A673 (cell line): Measurements from ENCODE around the gene OR7C1. TPM values are rescaled to one million over a fixed set of nuclear protein-coding genes. Genes with fewer than 3 reads are reported as not detected.
"Not testable (repeated sequence)": the region's sequence is repeated elsewhere in the genome, so short reads cannot be mapped to it uniquely, and the experiment has no call there.

ENCODE experiments used
- BruUV-seq: library from RNA; stranded (reverse); fragments of 400-500 nt; replicated peaks from 2 replicates; lab custom pipeline; 2021; lab: Mats Ljungman, UMichigan
- CTCF ChIA-PET: fragments of 300-600 bp; sonication (Branson Sonifier 250); formaldehyde crosslinking; loops from one replicate; lab custom pipeline; 2022; ENCODE audit warnings: antibody characterized with exemption; lab: Charles Lee
- POLR2A ChIA-PET: fragments of 300-600 bp; sonication (Branson Sonifier 250); formaldehyde crosslinking; loops from one replicate; lab custom pipeline; 2022; ENCODE audit warnings: antibody characterized with exemption; ENCODE audit not compliant: low non-redundant PET; lab: Charles Lee
- DNase-seq: peaks from one replicate; pipeline ENCODE4 v3.0.0-alpha.2; 2015; ENCODE audit warnings: low spot score
- H3K27ac ChIP-seq: fragments of 200-600 bp; sonication (generic); 2 replicates; pipeline ENCODE4 v1.5.1; 2016; ENCODE audit warnings: mixed run types, low read depth, mild to moderate bottlenecking, mixed read lengths, antibody characterized with exemption, low read length; ENCODE audit not compliant: poor library complexity, severe bottlenecking
- H3K27me3 ChIP-seq: fragments of 200-600 bp; sonication (generic); replicated peaks from 2 replicates; pipeline ENCODE4 v1.6.1; 2017; ENCODE audit warnings: mixed run types, low read depth, mild to moderate bottlenecking, mixed read lengths, antibody characterized with exemption, low read length; ENCODE audit not compliant: insufficient read depth, poor library complexity
- H3K36me3 ChIP-seq: fragments of 200-600 bp; sonication (generic); 2 replicates; pipeline ENCODE4 v1.6.1; 2016; ENCODE audit warnings: mixed run types, mild to moderate bottlenecking, mixed read lengths, antibody characterized with exemption, low read length; ENCODE audit not compliant: insufficient read depth, poor library complexity, severe bottlenecking
- H3K4me1 ChIP-seq: fragments of 200-600 bp; sonication (generic); 2 replicates; pipeline ENCODE4 v1.6.1; 2017; ENCODE audit warnings: mixed run types, mild to moderate bottlenecking, mixed read lengths, antibody characterized with exemption, low read length; ENCODE audit not compliant: insufficient read depth, poor library complexity, severe bottlenecking
- H3K4me3 ChIP-seq: fragments of 200-600 bp; sonication (generic); 2 replicates; pipeline ENCODE4 v1.5.1; 2016; ENCODE audit warnings: low read depth, mixed run types, mild to moderate bottlenecking, mixed read lengths, low read length; ENCODE audit not compliant: poor library complexity, severe bottlenecking
- H3K9me3 ChIP-seq: fragments of 200-600 bp; sonication (generic); 2 replicates; pipeline ENCODE4 v1.6.1; 2016; ENCODE audit warnings: mixed run types, low read depth, mild to moderate bottlenecking, mixed read lengths, antibody characterized with exemption, low read length; ENCODE audit not compliant: poor library complexity, severe bottlenecking
- CTCF ChIP-seq: fragments of 300-800, 200-600 bp; sonication (generic); conservative IDR thresholded peaks from 2 replicates; pipeline ENCODE4 v1.5.1; 2017; ENCODE audit warnings: low read depth, mild to moderate bottlenecking, antibody characterized with exemption, low read length, moderate library complexity, mixed read lengths
- EZH2 ChIP-seq: fragments of 200-600 bp; sonication (generic); IDR thresholded peaks from 2 replicates; pipeline ENCODE4 v1.6.1; 2017; ENCODE audit warnings: borderline replicate concordance, low read depth, mild to moderate bottlenecking, mixed read lengths, antibody characterized with exemption, low read length; ENCODE audit not compliant: poor library complexity, severe bottlenecking
- intact Hi-C: fragments of 100-400 bp; cut with micrococcal nuclease; formaldehyde crosslinking; loops from one replicate; pipeline ENCODE4 v1.10.0; 2022; ENCODE audit not compliant: unreplicated experiment
- total RNA-seq: library from RNA; stranded (reverse); gene quantifications from 2 replicates; pipeline ENCODE4 v1.2.3, GENCODE V29; 2021

OR7C1 gene
- total RNA-seq, 1 experiment from 2014 or later: not detected

- DNase-seq, BruUV-seq, H3K36me3 ChIP-seq, H3K9me3 ChIP-seq, H3K4me3 ChIP-seq, H3K27me3 ChIP-seq, POLR2A ChIA-PET, intact Hi-C loops, H3K4me1 ChIP-seq, H3K27ac ChIP-seq, CTCF ChIA-PET: not testable (repeated sequence)
Measured at GRCh38 chr19:14777645-14778044, 57.3 kb downstream of the OR7C1 start.

- no TSS peak for BruUV-seq
- Histone ChIP-seq H3K4me1 (no peaks in the 10 kb centered on the region), H3K27ac (no peak overlapping the region), H3K4me3 (peak overlapping the region; percentile 39), H3K36me3 (no peaks in the 10 kb centered on the region), H3K27me3 (peaks cover 4% of the 10 kb centered on the region), H3K9me3 (no peaks in the 10 kb centered on the region)
- DNase-seq: no peak
- ChIA-PET POLR2A (no interaction called here), CTCF (interaction anchor here (0.6 to 0.7 kb wide), 2 partner anchors 210 to 312 kb away, joined by 4 read pairs; no protein-coding TSS in a partner anchor)
- TF ChIP-seq EZH2 (no peak), CTCF (no peak)
- intact Hi-C loops: no loop called here
Measured at GRCh38 chr19:14775869-14776586, 59.0 kb downstream of the OR7C1 start.

- CTCF ChIA-PET: not testable (repeated sequence)
Measured at GRCh38 chr19:14775326-14775725, 59.7 kb downstream of the OR7C1 start.

GRCh38 chr19:14774373-14774772 is 60.6 kb downstream of the OR7C1 start:
- TF ChIP-seq EZH2: no peak
- Histone ChIP-seq H3K4me1 (no peaks in the 10 kb centered on the region), H3K9me3 (no peaks in the 10 kb centered on the region), H3K4me3 (no peak overlapping the region), H3K27me3 (peaks cover 4% of the 10 kb centered on the region), H3K27ac (no peak overlapping the region), H3K36me3 (no peaks in the 10 kb centered on the region)
- ChIA-PET CTCF (no interaction called here), POLR2A (no interaction called here)
- intact Hi-C loops: no loop called here
- no peak for DNase-seq
- BruUV-seq: no TSS peak

More at GRCh38 chr19:14775326-14775725, 59.7 kb downstream of the OR7C1 start:
- H3K27ac ChIP-seq, BruUV-seq, H3K36me3 ChIP-seq, H3K4me1 ChIP-seq, H3K27me3 ChIP-seq, POLR2A ChIA-PET, DNase-seq, H3K9me3 ChIP-seq, H3K4me3 ChIP-seq, intact Hi-C loops: not testable (repeated sequence)

GRCh38 chr19:14773722-14774121 is 61.3 kb downstream of the OR7C1 start:
- H3K36me3 ChIP-seq, POLR2A ChIA-PET, DNase-seq, H3K27ac ChIP-seq, H3K27me3 ChIP-seq, BruUV-seq, H3K4me1 ChIP-seq, H3K9me3 ChIP-seq, CTCF ChIA-PET, H3K4me3 ChIP-seq, intact Hi-C loops: not testable (repeated sequence)
